Stimulated activated CD8-positive, alpha-beta memory T cell treated with anti-CD3 and anti-CD28 coated beads, Interleukin-15, amount 100 ng/mL, for 48 hours (primary cell): ENCODE measurements around the gene KLHL14.
"Not testable (repeated sequence)": the region's sequence is repeated elsewhere in the genome, so short reads cannot be mapped to it uniquely, and the experiment has no call there.

Experiments
- DNase-seq, 2 donors: peaks; one replicate each; pipeline ENCODE4 v3.0.0-alpha.2; 2020; ENCODE audit warnings: low read depth in 2 of 2

KLHL14 gene

GRCh38 chr18:32772581-32773381, at the start of gene KLHL14:
KLHL14 (minus strand) TSS chr18:32773023; CDS start chr18:32770591, 2,432 bp downstream.
- no peak for DNase-seq

GRCh38 chr18:32822197-32822596, 49.4 kb upstream of the KLHL14 start:
- no peak for DNase-seq

DNA sequence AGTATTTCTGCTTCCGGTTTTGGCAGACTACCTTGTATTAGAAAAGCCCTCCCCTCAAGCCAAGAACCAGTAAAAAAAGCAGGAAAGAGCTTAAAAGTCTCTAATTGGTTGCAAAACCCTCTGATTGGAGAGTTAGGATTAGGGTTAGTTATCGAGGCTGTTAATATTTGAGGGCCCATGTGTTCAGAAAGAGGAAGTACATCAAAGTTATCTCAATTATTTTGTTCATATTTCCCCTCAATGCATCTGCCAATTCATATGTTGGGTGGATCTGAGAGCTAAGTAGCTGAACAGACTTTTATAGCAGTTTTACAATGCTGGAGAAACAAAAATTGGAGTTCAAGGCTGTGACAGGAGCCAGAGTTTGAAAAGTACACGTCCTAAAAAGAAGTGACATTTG, 43.1 kb upstream of the KLHL14 start:
- no peak for DNase-seq

GRCh38 chr18:32812342-32812741, 39.5 kb upstream of the KLHL14 start:
- no peak for DNase-seq

DNA sequence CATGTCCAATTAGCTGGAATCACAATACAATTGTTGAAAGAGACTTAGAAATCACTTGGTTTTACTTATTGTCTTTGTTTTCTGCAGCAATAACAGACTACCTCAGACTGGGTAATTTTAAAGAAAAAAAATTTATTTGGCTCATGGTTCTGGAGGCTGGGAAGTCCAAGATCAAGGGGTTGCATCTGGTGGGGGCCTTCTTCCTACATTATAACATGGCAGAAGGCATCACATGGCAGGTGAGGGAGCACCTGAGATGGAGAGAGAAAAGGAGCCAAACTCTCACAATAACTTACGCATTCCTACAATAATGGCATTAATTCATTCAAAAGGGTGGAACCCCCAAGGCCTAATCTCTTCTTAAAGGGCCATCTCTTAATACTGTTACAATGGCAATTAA, 37.5 kb upstream of the KLHL14 start:
- no peak for DNase-seq

- DNase-seq, result no peak
These were observed 32.5 kb upstream of the KLHL14 start for GRCh38 chr18:32805354-32805753.

DNA sequence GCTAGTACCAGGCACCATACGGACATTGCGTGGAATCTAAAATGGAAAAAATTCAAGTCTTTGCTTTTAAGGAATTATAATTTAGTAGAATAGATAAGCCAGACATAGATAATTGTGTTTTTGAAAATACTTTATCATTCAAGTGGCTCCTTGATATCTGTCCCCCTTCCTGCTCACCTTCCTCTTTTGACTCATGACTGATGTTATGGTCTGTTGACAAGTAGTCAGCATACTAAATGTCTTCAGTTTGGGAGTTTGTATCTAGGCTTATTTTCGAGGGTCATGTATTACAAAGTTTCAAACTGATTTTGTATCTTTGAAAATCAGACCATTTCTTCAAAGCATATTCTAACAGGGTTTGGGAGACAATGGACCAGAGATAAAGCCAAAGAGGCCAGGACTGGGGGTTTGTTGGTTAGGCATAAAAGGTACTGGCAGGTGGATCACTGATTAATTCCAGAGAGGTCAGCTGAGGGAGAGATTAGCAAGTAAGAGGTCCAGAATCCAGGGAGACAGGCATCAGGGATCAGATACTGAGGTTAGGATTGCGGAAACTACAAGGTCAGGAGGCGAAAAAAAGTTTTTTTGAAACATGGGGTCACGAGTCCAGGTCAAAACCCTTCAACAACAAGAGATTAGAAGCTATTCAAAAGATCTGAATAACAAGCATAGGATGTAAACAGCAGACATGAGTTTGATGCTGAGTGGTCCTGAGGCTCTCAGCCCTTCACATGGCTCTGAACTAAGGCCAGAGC, 31.5 kb upstream of the KLHL14 start:
- DNase-seq, result no peak

DNA sequence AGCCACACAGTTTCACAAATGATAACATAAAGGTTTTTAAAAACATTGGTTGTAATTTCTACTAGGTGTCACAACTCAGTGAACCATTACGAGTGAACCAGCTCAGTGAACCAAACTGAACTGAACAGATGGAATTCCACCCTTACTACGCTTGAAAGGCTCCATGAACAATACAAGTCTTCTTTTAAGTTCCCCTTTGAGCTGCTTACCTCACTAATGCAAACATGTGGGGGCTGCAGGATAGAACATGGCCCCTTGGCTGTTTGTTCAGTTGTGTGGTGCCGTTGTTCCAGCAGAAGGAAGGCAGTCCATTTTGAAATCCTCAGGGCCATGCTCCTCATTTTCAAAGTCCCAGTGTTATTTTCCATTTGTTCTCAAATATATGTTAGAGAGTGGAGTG, 30.7 kb upstream of the KLHL14 start:
- DNase-seq, result no peak

DNA sequence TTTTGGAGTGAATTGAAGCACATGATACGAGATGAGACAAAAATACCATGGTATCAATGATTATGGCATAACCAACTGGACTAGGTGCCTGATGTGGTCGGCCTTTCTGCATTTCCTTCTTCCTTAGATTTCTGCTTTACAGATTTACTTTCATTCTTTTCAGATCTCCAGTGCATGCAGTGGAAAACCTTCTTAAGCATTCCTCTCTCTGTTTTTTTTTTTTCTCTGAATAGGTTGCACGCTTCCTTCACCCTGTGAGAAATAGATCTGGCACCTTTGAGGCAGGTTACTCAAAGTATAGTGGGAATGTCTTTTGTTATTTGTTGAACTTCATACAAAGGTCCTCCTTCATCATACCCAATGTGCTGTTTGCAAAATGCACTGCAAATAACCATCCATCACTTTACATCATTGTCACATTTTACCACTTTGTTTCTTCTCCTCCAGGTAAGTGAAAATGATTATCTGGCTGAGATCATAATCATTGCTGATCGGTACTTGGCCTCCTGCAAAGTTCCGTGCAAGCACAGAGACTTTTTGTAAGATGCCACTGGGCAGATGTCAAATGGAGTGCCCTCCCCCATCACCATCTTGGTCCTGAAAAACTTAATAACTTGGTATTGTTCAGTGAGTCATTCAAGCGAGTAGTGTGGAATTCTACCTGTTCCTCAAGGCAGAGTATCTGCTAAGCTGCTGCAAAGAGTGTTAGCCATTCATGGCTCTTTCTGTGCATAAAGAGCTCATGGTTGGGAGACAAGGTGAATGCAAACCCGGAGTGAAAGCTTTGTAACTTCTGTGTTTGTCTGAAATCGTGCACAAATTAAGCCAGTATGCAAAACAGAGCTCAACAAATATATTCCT, 30.0 kb upstream of the KLHL14 start:
- no peak for DNase-seq

DNA sequence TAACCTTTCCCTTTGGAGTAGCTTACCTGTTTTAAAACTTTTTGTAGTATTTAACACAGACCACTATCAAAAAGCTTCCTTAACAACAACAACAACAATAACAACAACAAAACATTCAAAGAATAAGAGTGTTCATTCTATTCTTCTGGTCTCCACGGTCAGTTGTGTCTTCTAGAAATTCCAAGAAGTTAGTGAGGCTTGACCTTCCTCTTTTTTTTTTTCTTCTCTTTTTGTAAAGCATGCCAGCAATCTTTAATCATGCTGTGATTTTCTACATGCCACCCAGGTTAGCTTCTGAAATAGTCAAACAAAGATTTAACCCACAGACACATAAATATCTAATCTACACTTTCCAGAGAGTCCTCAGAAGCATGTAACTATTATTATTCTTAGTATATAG, 28.4 kb upstream of the KLHL14 start:
- DNase-seq, result no peak

DNA sequence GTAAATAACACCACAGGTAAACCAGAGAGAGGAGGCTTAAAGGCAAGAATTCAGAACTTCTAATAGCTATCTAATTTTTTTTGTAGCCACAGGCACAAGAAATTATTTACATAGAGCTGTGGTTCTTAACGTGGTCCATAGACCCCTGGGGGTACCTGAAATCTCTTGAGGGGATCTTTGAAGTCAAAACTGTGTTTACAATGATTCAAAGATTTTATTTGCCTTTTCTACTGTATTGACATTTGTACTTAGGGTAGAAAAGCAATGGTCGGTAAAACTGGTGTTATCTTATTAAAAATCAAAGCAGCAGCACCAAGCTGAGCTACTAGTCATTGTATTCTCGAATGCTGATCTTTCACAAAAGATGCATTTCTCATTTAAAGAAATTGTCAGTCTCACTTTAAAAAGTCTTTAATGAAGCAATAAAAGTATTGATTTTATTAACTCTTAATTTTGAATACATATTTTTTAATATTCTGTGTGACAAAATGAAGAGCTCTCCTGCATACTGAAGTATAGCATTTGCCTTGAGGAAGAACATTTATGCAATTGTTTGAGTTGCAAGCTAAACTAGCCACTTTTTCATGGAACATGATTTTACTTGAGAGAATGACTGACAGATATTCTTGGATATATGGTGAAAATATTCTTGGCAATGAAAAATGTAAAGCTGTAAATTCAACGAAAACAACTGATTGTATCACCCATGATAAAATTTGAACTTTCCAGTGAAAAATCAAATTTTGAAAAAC, 25.6 kb upstream of the KLHL14 start:
- DNase-seq, result no peak

GRCh38 chr18:32794667-32795066, 21.8 kb upstream of the KLHL14 start:
- not testable (repeated sequence) for DNase-seq

DNA sequence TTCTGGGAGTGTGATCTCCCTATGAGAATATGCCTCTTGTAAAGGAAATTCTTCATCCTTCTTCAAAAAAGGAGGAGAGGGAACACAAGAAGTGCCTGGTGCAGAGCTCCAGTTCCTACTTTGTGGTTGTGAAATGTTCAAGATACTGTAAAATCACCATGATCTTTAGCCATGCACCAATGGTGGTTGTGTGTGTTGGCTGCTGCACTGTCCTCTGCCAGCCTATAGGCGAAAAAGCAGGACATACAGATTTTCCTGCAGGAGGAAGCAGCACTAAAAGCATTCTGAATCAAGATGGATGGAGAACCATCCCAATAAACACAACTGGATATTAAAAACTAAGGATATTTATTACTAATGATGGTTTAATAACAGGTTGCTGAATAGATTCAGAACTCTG, 6.2 kb upstream of the KLHL14 start:
- DNase-seq, result no peak

DNA sequence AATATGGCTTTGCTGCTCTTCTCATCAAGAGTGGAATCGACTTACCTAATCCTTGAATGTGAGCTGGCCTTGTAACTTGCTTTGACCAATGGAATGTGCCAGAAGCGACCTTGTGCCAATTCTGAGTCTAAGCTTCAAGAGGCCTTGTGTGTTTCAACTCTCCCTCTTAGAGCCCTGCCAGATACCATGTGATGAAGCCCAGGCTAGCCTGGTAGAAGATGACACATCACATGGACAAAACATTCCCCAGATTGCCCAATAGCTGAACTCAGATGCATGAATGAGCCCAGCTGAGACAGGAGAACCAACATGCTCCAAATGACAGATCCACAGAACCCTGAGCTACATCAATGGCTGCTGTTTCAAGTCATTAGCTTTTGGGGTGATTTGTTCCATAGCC, 4.2 kb upstream of the KLHL14 start:
- no peak for DNase-seq

- DNase-seq, result no peak
These were observed 3.7 kb upstream of the KLHL14 start for GRCh38 chr18:32776561-32776960.

- DNase-seq, result no peak
These were observed 2.8 kb upstream of the KLHL14 start for GRCh38 chr18:32775628-32776027.

GRCh38 chr18:32773382-32773712, 524 bp upstream of the KLHL14 start:
- DNase-seq, result no peak

DNA sequence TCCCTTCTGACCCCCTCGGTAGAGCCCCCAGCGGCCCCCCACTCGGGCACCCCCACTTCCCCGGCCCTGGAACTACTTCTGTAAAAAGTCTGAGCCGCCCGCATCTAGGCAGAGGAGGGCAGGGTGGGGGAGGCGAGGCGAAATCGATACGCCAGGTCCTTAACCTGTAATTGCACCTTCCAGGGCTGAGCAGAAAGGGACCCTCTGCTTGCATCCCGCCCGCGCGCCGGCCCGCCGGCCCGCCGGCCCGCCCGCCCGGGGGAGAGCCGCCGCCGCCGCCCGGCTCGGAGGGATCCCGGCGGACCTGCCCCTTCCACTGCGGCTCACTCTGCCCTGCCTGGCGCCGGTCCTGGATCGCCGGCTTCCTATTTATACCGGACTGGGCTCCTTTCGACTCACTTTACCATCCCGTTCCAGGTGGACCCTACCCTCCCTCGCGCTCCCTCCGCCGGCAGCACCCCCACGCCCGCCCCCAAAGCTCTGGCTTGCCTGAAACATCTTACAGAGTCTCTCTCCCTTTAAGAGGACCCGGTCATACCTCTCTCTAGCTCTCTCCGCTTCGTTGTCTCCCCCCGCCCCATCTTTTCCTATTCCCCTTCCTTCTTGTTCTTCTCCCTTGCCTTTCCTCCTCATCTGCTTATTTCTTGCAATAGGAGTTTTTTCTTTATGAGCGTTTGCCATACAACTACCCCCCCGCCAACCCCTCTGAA, 797 bp downstream of the KLHL14 start:
- no peak for DNase-seq

DNA sequence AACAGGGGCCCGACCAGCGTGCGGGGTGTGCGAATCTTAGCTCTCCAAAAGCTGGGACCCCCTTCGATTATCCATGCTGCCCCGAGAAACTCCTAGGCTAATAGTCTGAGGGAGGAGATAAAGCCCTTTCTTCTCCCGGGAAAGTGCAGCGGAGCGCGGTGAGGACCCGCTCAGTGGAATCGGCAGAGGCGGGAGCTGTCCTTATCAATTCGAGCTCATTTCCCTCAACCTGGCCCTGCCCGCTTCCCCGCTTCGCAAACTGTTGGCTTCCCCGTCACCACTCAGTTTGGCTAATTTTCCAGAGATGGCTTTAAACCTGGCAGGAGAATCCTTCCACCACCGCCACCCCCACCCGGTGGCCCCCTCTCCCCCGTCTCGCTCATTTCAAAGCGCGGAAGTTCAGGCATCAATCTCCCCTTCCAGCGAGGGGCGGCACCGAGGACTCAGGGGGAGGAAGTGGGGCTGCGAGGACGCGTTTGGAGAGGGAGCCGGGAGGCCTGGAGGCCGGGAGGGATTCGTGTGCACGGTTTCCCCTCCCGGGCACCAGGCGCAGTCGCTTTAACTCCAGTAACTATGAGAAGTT, 1.6 kb downstream of the KLHL14 start:
- no peak for DNase-seq

DNA sequence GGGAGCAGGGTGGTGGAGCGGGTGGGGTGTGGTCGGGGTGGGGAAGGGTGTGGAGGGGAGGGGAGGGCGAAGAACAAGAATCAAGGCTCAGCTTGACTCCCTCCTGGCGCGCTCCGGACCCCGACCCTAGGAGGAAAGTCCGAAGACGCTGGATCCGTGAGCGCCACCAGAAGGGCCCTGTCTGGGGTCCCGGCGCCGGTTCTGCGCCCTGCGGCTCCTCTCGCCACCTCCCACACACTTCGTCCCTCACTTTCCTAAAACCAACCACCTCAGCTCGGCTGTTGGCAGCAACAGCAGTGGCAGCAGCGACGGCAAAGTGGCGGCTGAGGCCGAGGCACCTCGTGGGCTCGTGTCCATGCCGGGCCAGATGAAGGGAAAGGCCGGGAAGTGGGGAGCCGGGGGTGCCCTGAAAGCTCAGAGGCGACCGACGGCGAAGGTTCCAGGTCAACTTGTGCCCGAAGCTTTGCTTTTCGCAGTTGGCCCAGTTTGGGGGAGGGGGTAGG, 2.1 kb downstream of the KLHL14 start:
- no peak for DNase-seq
